GM19025 (cell line): Measurements from ENCODE around the gene MTFR1L.
"Not testable (repeated sequence)": the region's sequence is repeated elsewhere in the genome, so short reads cannot be mapped to it uniquely, and the experiment has no call there.

Source experiments
- ATAC-seq: cut with Tn5 transposase; IDR thresholded peaks from one replicate; pipeline ENCODE4 v1.9.1; 2021; ENCODE audit warnings: mild to moderate bottlenecking, low read depth, moderate library complexity; ENCODE audit not compliant: unreplicated experiment

The MTFR1L gene

GRCh38 chr1:25821112-25821476 is 1.3 kb downstream of the MTFR1L start:
- no peak for ATAC-seq

GRCh38 chr1:25821630-25822091 is 1.9 kb downstream of the MTFR1L start:
- ATAC-seq = no peak

GRCh38 chr1:25825605-25826004 is 5.9 kb downstream of the MTFR1L start:
- ATAC-seq = no peak

GRCh38 chr1:25826571-25826970 is 6.8 kb downstream of the MTFR1L start:
- no peak for ATAC-seq

- no peak for ATAC-seq
Observed at GRCh38 chr1:25828491-25828890, 8.7 kb downstream of the MTFR1L start.

- no peak for ATAC-seq
Observed at GRCh38 chr1:25829046-25829445, 9.3 kb downstream of the MTFR1L start.

- ATAC-seq = no peak
Observed at GRCh38 chr1:25831569-25832196, 11.9 kb downstream of the MTFR1L start.

GRCh38 chr1:25832336-25833037 is 12.7 kb downstream of the MTFR1L start:
- ATAC-seq = no peak

GRCh38 chr1:25833158-25833557 is 13.4 kb downstream of the MTFR1L start:
- ATAC-seq = no peak

- no peak for ATAC-seq
Observed at GRCh38 chr1:25834894-25835293, 15.1 kb downstream of the MTFR1L start.

- no peak for ATAC-seq
Observed at GRCh38 chr1:25836695-25837094, 16.9 kb downstream of the MTFR1L start.

- ATAC-seq = no peak
Observed at GRCh38 chr1:25837262-25837875, 17.6 kb downstream of the MTFR1L start.

GRCh38 chr1:25839808-25840207 is 20.1 kb downstream of the MTFR1L start:
- not testable (repeated sequence) for ATAC-seq

- ATAC-seq = no peak
Observed at GRCh38 chr1:25843483-25843882, 23.7 kb downstream of the MTFR1L start.

GRCh38 chr1:25844536-25845337 is 25.0 kb downstream of the MTFR1L start:
- ATAC-seq = no peak

- ATAC-seq = no peak
Observed at GRCh38 chr1:25845664-25846063, 25.9 kb downstream of the MTFR1L start.

GRCh38 chr1:25847929-25848328 is 28.2 kb downstream of the MTFR1L start:
- ATAC-seq = no peak

GRCh38 chr1:25848531-25848930 is 28.8 kb downstream of the MTFR1L start:
- no peak for ATAC-seq

- ATAC-seq = no peak
Observed at GRCh38 chr1:25854554-25854953, 34.8 kb downstream of the MTFR1L start.

GRCh38 chr1:25856856-25857255 is 37.1 kb downstream of the MTFR1L start:
- no peak for ATAC-seq

- no peak for ATAC-seq
Observed at GRCh38 chr1:25858494-25858893, 38.7 kb downstream of the MTFR1L start.
